ELR (cell line): ENCODE data around the gene GRB10.

ENCODE experiments used
- DNase-seq: peaks from one replicate; pipeline ENCODE4 v3.0.0-alpha.2; 2015; ENCODE audit warnings: low read depth

The GRB10 gene

DNA sequence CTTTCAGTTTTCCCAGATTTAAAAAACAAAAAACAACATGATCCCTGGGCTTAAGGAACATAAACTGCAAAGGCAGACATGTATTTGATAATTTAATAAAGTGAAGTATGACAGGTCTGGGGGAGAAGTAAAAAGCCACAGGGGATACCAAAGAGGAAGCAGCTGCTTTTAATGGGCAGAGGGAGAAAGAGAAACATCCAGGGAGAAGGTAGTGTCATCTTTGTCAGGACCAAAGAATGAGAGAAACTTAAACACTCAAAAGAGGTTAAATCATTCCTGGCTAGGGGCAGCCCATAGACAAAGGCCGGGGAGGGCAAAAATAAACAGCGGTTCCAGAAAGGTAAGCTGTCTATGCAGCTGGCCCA, 94.5 kb downstream of the GRB10 start:
- DNase-seq, result no peak

DNA sequence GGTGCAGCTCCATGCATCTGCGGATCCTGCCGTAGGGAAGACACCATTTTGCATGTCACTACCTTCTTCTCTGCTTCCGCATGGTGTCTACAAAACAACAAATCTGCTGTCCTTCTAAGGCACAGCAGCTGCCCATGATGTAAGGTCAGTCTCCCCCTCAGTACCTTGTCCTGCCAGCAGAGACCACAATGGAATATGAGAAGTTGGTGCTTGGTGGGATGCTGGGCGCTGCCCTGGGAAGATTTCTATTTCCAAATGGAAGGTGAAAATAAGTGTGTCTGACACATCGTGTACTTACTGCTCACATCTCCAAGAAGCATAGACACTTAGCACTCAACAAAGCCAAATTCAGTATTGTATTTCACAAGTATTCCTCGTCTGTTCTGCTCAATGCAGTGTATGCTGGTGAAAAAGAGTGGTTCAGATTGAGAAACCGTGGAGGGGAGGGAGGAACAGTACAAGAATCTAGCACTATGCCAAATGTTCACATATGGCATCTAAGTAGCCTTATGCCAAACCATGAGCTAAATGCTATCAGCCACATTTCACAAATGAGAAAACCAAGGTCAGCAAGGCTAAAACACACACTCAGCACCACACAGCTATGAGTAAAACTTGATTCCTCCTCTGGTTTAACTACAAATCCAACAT, 95.0 kb downstream of the GRB10 start:
- no peak for DNase-seq

DNA sequence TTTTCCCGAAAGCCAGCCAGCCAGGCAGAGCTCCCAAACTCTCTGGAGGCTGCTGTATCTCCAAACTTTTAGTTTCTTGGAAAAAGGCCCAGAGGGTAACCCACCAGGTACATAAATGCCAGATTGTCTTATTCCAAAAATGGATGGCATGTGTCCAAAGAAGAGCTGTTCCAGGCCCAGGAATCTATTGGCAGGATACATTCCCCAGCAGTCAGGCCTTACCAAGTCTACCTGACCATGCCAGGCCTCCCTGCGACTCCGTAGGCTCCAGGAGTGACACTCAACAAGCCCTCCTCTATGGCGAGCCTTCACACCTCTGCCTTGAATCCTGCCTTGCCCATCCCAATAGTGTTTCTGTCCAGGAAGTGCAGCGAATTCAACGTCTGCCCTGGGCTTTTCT, 95.6 kb downstream of the GRB10 start:
- no peak for DNase-seq

DNA sequence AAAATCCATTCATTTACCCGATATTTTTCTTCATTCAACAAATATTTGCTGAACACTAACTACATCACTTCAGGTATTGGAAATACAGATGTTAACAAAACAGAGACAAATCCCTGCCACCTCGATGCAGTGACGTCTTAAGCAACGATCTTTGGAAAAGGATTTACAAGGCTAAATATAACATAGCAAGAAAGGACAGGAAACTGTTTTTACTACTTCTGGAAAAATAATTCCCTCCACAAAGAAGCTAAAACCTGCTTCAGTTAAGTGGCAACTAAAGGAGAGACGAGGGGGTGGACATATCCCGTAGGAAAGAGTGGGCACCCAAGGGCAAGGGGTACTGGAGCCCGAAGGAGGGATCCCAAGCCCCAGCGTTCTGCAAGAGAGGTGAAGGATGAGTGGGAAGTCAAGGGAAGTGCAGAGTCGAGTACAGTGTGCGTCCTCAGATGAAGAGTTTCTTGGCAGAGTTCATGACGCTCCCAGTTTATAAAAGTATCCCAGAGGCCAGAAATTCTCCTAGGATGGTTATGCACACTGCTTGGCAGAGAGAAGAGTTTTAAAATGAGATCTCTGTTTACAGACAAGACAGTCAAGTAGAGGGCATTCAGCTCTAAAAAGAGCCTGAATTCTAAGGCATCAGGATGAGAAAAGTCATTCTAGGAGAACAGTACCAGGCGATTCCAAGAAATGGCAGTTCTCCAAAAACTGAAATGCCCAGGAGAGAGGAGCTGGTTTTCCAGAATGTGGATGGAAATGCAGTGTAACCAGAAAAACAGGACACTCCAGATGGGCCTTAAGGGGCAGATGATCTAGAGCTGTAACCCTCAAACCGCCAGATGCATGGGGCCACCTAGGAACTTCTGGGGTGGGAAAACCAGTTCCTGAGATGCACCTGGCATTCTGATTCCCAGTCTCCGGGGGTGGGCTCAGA, 97.3 kb downstream of the GRB10 start:
- no peak for DNase-seq

DNA sequence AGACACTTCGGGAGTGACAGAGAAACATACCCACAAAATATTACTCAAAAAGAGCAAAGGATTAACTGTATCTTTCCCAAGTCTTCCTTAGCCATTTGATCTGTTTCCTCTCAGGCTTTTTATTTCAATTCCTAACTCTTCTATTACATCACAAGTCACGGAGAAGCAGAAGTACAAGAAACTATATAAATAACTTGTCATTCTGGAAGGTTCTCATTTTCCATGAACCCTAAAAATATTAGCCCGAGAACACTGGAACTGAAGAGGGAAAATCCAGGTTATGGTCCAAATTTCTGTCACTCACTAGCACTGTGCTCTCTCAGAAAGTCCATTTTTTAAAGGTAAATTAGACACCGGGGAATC, 98.0 kb downstream of the GRB10 start:
- no peak for DNase-seq

DNA sequence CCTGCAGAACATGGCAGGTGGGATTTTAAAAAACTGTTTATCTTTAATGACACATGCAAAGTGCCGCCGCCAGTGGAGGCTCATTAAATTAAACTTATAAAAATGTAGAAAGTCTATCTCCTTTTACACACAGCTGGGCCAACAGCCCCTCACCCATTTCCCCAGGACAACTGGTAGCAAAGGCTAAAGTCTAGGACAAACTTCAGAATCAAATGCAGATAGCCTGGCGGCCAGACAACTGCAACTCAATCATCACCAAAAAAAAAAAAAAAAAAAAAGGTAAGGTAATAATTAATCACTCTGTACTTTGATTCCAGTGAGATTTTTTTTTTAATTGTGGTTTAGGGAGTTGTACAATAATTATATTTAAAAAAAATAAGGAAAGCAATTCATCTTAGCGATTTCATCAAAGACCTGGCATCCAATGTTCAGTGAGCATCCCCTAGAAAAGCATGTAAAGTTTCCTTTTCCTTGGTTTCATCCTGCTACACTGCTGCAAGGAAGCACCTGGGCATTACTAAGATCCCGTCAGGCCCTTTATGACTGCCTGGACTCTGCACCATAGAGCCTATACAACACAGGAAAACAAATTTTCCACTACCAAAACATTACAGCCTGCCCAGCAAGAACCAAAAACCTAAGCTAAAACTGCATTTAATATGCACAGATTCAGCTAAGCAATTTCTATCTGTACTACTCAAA, 98.5 kb downstream of the GRB10 start:
- DNase-seq, result no peak

DNA sequence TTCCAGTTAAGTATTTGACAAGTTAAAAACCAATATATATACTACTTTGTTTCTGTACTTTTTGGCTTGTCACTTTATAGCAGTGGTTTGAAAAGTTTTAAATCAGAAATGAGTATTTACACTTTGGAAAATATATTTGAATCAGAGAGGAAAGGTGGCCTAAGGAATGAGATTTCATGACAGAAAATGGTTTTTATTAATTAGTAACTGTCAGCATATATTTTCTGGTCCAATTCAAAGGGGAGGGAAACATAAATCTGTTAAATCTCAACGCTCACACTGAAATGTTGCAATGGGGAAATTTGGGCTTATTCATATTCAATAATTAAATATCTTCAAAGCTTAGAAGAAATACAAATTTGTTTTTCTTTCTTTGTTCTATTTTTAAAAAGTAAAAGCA, 100.1 kb downstream of the GRB10 start:
- DNase-seq, result no peak

DNA sequence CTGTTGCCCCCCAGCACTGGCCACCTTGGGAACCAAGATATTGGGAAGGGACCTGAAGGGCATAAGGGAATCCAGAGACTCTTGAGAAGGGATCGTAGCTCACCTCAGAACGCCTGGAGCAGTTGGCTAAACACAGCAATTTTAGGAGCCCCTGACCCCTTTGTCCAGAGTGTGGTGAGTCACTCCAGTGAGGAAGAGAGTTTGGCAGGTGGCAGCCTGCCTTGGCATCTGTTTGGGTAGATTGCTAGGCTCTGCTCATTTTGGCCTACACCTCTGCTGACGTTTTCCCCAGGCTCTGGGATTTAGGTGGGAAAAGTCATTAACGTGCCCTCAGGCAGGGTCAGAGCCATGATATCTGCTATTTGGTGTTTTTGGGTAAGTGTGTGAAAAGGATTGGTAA, 100.6 kb downstream of the GRB10 start:
- DNase-seq, result no peak

DNA sequence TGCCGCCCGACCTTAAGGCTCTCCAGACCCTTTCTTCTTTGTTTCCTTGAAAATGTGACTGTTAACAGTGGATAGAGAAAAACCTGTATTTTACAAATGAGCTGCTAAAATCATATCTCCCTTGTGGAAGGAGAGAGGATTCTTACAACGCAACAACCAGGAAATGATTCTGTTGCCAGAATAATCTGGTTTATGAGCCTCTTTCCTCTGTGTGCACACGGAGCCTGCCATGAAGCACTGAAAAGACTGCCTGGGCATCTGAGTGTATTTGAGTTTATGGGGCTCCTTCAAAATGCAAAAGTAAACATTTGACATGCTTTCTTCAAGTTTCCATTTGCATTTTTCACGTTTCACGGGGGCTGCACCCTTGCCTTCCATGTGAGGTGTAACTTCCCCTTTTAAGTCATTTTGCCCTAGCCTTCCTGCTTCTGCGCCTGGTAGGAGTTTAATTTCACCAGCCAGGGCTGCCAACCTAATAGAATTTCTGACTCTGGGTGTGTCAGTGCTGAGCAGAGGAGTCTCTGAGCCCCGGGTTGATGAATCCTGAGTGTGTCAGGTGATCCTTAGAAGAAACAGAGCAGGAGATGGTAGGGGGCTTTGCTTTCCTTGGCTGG, 101.2 kb downstream of the GRB10 start:
- DNase-seq, result no peak

DNA sequence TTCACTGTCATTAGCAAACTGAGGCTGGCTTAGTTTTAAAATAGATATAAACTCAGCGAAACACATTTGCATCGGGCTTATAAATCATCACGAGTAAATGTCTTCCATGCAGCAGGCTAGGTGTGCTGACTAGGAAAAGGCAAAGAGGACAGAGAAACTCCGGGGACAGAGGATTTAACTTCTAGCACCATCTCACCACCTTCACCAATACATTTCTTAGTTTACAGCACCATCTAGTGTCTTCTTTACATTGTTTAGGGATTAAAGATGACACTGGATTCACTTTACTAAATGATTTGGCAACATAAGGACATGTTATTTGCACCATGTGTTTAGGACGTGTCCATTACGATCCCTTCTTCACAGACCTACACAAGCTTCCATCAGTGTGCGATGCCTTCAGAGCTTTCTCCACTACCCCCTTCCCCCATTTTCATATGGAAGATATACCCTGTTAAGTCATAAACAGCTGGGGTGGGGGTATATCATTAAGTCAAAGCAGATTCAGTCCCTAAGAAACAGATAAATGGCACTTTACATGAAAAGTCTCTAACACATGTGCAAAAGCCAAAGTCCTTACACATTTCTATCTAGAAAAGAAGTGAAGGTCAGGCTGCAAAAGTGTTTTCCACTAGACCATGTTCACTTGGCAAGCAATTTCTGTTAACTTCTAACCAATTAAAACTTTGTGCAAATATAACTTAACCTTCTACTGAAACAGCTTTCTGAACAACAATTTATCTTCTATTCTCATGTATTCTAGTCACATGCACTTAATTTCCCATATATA, 103.3 kb downstream of the GRB10 start:
- DNase-seq, result peak; percentile 54

DNA sequence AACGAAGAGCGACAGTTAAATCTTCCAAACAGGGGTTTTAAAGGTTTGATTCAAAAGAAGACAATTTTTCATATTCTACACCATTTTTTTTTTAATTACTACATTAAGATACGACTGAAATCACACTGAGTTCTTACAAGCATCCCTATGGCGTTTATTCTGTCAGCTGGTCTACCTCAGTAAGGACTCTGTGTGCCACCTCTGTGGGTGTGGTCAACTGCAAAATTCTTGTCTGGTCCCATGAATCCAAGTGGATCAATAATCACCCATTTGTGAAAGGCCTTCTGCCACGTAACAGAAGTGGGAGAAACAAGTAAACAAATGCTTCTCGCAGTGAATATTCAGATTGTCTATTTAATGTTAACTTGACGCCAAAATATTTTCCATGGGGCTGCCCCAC, 104.1 kb downstream of the GRB10 start:
- DNase-seq, result no peak

DNA sequence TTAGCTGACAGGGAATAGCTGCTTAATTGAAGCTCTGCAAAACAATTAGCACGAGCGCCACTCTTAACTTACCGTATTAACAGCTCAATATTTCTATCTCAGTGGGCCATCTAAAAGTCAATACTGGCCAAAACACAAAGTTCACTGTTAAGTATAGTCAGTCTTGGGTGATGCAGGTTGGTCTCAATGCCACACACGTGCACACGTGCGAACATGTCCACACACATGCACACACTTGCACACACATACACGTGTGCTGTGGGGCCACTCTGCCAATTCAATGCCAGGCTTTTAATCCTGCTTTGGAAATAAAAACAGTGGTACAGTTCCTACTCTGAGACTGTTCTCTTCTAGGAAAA, 105.1 kb downstream of the GRB10 start:
- no peak for DNase-seq

DNA sequence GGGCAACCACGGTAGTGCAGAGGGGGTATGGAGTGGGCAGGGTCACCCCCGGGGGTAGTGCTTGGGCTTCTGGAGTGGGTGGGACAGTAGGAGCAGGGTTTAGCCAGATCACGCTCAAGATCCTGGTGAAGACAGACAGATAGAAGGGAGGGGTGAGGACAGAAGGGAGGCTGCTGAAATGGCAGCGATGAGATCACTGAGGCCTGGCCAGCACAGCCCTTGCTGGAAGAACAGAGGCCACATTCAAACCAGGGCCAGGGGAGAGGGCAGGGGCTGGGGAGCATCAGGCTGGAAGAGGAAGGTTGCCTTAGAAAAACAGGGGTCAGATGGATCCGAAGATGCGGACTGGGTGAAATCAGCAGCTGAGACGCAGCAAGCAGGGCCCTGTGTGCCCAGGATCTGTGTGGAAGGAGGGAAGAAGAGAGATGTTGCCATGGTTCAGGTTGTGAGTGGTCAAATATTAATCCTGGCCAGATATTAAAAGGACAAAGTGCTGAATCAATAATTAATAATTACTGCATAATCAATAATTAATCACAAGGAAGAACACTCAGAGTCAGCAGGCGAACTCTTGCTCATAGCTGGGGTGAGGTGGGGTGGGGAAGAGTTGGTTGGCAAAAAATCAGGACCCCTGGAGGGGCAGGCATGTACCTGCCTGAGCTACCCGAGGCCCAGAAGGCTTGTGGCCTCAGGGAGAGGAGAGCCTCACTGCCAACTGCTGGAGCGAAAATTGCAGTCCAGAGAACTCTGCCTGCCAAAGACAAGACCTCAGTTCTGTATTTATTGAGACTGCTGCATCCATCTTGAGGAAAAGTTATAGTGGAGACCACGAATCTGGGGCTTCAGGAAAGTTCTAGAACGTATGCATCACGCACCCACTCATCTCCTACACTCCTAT, 105.7 kb downstream of the GRB10 start:
- DNase-seq, result no peak

DNA sequence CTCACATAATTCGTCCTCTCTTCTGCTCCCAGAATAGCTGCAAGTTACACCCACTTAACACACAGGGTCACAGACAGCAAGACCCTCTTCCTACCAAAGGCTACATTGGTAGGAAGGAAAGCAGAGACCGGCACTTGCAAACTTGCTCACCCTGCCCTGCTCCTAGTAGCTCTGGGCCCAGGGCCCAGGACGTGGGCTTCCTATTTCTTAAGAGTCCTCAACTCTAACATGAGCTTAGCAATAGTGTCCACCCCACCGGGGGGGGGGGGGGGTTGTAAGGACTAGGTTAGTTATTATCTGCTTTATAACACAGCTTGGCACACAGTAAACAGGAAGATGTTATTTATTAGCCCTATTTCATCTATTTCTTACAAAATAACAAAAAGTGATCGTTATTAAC, 106.6 kb downstream of the GRB10 start:
- no peak for DNase-seq

DNA sequence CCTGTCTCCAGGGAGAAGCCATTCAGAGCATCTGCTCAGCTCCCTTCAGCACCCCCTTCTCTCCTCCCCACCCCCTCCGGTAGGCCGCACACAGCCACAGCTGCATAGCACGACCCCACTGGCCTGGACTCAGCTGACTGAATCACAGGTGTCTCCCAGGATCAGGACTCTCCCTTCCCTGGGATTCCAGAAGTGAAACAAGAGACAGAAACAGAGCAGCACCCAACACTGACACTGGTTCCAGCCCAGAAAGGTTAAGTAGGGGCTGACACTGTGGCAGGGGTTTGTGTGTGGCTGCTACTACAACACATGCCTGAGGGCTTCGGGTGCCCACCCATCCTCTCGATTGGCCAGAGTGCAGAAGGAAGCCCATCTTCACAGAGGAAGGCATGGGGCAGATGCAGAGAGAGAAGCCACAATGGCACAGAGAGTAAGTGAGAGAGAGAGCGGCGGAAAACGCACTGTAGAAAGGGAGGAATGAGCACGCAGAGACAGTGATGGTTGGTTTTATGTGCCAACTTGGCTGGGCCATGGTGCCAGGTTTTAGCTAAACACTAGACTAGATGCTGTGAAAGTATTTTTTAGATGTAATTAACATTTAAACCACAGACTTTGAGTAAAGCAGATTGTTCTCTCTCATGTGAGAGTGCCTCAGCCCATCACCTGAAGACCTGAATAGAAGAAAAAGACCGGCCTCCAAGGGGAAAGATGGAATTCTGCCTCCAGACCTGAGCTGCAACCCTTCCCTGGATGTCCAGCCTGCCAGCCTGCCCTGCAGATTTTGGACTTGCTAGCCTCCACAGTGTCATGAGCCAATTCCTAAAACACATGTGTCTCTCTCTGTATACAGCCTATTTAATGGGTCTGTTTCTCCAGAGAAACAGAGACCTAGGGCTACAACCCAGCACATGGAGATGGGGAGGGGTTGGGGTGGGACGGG, 107.5 kb downstream of the GRB10 start:
- DNase-seq, result no peak

DNA sequence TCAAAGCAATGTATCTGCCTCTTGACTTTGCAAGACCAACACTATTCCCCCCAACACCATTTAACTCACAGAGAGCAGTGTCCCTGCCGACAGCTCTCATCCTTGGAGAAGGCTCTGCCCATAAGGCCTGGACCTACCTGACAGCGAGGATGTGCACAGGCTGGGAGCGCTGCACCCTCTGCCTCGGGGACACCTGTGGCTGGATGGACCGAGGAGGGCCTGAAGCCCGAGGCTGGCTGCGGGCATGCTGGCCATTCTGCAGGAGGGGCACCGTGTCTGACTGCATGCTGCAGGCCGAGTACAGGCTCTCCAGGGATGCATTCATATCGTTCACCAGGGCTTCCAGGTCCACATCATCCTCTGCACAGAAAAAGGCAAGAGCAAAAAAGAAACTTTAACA, 108.4 kb downstream of the GRB10 start:
- no peak for DNase-seq

DNA sequence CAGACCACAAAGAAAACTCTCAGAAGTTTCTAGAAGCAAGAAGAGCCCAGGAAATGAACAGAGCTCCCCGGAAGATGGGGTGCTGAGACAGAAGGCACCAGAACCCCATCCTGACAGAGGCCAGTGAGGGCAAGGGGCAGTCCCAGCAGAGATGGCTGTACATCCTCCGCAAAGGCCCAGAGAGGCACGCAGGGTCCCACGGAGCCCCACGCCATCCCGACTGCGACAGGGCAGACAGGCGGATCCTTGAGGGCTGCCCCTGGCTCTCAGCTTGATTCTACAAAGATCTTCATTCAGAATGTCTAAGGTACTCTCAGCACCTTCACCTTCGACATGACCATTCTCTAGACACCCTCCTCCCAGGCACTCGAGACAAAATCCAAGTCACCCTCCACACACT, 109.6 kb downstream of the GRB10 start:
- DNase-seq, result no peak

DNA sequence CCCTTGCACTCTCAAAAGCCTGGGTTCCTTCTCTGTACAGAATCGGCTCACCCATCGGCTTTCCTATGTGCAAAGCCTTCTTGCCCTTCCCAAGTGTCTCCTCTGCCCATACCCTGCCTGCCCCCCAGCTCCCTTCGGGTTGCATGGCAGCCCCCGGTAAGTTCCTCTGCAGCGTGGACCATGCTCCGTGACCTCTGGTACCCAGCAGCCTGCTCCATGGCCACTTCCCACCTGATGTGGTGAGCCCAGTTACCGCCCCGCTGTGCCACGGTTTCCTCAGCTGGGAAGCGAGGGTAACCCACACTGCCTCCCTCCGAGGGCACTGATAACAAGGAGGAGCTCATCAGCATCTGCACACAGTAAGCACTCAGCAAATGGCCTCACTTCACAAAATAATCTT, 110.7 kb downstream of the GRB10 start:
- no peak for DNase-seq

DNA sequence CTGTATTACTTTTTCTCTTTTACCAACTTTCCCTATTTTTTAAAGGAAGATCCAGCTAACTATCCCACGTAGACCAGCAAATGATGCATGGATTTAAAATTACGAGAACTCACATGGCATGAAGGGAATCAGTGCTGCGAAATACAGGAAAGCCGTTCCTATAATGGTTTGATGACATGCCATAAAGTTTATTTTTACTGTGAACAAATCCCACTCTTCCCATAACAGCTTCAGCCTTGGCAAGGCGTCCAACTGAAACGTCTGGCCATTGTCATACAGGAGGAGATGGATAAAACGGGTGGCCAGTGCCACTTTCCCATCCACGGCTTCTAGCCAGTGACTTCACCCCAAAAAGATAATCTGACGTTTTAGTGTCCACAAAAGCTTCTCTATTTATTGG, 111.3 kb downstream of the GRB10 start:
- DNase-seq, result no peak

DNA sequence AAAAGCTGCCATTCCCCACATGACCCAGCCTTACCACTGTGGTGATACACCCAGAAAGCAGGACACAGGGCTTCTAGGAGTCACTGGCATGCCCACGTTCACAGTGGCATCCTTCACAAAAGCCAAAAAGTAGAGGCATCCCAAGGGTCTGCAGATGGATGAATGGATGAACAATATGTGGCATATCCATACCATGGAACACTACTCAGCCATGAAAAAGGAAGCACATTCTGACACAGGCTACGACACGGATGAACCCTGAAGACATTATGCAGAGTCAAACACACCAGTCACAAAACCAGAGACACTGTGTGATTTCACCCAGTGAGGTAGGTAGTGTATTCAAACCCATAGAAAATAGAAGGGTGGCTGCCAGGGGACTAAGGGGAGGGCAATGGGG, 112.8 kb downstream of the GRB10 start:
- no peak for DNase-seq
